DND-41 (cell line): ENCODE data around the gene ATP5MC3.

Experiments used
- ATAC-seq: fragments of 200-7000 bp; cut with Tn5 transposase; 3 replicates; pipeline ENCODE4 v1.9.1; 2021; ENCODE audit warnings: low read depth; ENCODE audit not compliant: insufficient read depth
- DNase-seq: peaks from one replicate; pipeline ENCODE4 v3.0.0-alpha.2; 2020
- H2AFZ ChIP-seq: 2 replicates; pipeline ENCODE4 v1.6.0; 2012; ENCODE audit warnings: low read depth, low read length
- H3K27ac ChIP-seq: 2 replicates; pipeline ENCODE4 v1.5.1; 2012; ENCODE audit warnings: low read length, inconsistent platforms
- H3K27me3 ChIP-seq: fragments of 200-600 bp; sonication (generic); 2 replicates; pipeline ENCODE4 v1.6.0; 2012; ENCODE audit warnings: low read length, mild to moderate bottlenecking, inconsistent platforms; ENCODE audit not compliant: insufficient read depth, poor library complexity
- H3K36me3 ChIP-seq: 2 replicates; pipeline ENCODE4 v1.5.1; 2012; ENCODE audit warnings: low read length, inconsistent platforms; ENCODE audit not compliant: insufficient read depth
- H3K4me1 ChIP-seq: 2 replicates; pipeline ENCODE4 v1.5.1; 2012; ENCODE audit warnings: mild to moderate bottlenecking, low read length; ENCODE audit not compliant: insufficient read depth
- H3K4me2 ChIP-seq: 2 replicates; pipeline ENCODE4 v1.6.0; 2012; ENCODE audit warnings: mild to moderate bottlenecking, moderate library complexity, low read length, inconsistent platforms; ENCODE audit not compliant: insufficient read depth
- H3K4me3 ChIP-seq, 2 experiments: fragments of 200-600 bp in 1 of 2; shearing (Covaris generic) in 1 of 2; 2 replicates each; pipeline ENCODE4 v1.5.1; 2012 to 2016; ENCODE audit warnings: inconsistent platforms in 2 of 2, low read length in 2 of 2, mild to moderate bottlenecking in 2 of 2, low read depth in 1 of 2, moderate library complexity in 1 of 2
- H3K79me2 ChIP-seq: 2 replicates; pipeline ENCODE4 v1.6.0; 2012; ENCODE audit warnings: low read length, inconsistent platforms; ENCODE audit not compliant: insufficient read depth
- H3K9ac ChIP-seq: 2 replicates; pipeline ENCODE4 v1.6.0; 2012; ENCODE audit warnings: low read depth, mild to moderate bottlenecking, inconsistent platforms, low read length, moderate library complexity
- H3K9me3 ChIP-seq: 2 replicates; pipeline ENCODE4 v1.5.1; 2012; ENCODE audit warnings: low read length, moderate library complexity, mild to moderate bottlenecking, inconsistent platforms; ENCODE audit not compliant: insufficient read depth, severe bottlenecking
- H4K20me1 ChIP-seq: 2 replicates; pipeline ENCODE4 v1.6.0; 2012; ENCODE audit warnings: low read length; ENCODE audit not compliant: insufficient read depth
- EZH2 ChIP-seq: IDR thresholded peaks from 3 replicates; pipeline ENCODE4 v1.6.1; 2012; ENCODE audit warnings: borderline replicate concordance, low read depth, mild to moderate bottlenecking, moderate library complexity, low read length, inconsistent platforms; ENCODE audit not compliant: severe bottlenecking
- TF ChIP-seq, protein P1 (sequence below): IDR thresholded peaks from 2 replicates; pipeline ENCODE4 v1.5.1; 2012; ENCODE audit warnings: borderline replicate concordance, low read length, moderate library complexity, mild to moderate bottlenecking; ENCODE audit not compliant: poor library complexity, severe bottlenecking; ENCODE audit errors: extremely low read depth

The ATP5MC3 gene

DNA sequence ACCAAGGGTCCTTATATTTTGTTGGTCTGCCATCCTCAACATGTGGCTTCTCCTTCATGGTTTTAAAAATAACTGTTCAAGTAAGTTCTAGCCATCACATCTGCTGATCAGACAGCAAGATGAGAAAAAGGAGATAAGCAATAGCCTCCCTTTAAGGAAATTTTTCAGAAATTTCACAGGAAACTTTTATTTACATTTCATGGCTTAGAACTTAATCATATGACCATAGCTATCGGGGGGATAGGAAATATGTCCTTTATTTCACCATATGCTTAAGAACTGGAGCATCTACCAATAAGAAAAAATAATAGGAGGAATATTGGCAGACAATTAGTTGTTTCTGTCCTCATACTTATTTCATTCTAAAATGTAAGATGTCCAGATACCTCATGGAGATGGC is 29.7 kb downstream of the ATP5MC3 start:
- no peak overlapping the region for H3K9ac ChIP-seq
- H3K4me2 ChIP-seq = no peak overlapping the region
- H4K20me1 ChIP-seq = peaks cover 66% of the 10 kb centered on the region
- no peak overlapping the region for H3K27ac ChIP-seq
- no peak overlapping the region for H3K4me3 ChIP-seq
- peaks cover 99% of the 10 kb centered on the region for H3K79me2 ChIP-seq
- H3K9me3 ChIP-seq = no peaks in the 10 kb centered on the region
- no peak for TF ChIP-seq EZH2
- TF ChIP-seq, protein P1, sequence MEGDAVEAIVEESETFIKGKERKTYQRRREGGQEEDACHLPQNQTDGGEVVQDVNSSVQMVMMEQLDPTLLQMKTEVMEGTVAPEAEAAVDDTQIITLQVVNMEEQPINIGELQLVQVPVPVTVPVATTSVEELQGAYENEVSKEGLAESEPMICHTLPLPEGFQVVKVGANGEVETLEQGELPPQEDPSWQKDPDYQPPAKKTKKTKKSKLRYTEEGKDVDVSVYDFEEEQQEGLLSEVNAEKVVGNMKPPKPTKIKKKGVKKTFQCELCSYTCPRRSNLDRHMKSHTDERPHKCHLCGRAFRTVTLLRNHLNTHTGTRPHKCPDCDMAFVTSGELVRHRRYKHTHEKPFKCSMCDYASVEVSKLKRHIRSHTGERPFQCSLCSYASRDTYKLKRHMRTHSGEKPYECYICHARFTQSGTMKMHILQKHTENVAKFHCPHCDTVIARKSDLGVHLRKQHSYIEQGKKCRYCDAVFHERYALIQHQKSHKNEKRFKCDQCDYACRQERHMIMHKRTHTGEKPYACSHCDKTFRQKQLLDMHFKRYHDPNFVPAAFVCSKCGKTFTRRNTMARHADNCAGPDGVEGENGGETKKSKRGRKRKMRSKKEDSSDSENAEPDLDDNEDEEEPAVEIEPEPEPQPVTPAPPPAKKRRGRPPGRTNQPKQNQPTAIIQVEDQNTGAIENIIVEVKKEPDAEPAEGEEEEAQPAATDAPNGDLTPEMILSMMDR = no peak
- H3K4me1 ChIP-seq = no peaks in the 10 kb centered on the region
- peaks cover 37% of the 10 kb centered on the region for H3K36me3 ChIP-seq
- DNase-seq = no peak
- ATAC-seq = no peak
- no peak overlapping the region for H2AFZ ChIP-seq
- no peaks in the 10 kb centered on the region for H3K27me3 ChIP-seq

DNA sequence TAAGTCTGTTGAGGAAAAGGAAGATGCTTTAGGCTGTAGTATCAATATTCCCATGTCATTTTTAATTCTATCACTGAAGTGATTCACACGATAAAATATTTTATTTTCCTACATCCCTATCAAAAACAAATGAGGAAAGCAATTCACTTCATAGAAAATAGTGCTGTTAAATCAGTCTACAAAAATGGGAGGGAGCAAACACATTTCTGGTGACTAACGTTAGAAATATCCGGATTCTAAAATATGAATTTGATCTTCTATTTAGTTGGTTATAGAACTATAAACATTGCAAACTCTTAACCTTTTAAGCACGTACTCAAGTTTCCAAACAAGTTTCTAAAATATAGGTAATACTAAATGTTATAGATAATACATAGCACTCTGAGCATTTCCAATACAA is 34.3 kb downstream of the ATP5MC3 start:
- peaks cover 50% of the 10 kb centered on the region for H3K36me3 ChIP-seq
- H3K9ac ChIP-seq = no peak overlapping the region
- H3K4me2 ChIP-seq = no peak overlapping the region
- H3K4me1 ChIP-seq = no peaks in the 10 kb centered on the region
- TF ChIP-seq, protein P1 = no peak
- TF ChIP-seq EZH2 = no peak
- no peaks in the 10 kb centered on the region for H3K27me3 ChIP-seq
- peaks cover 64% of the 10 kb centered on the region for H4K20me1 ChIP-seq
- no peak overlapping the region for H3K4me3 ChIP-seq
- H2AFZ ChIP-seq = no peak overlapping the region
- no peaks in the 10 kb centered on the region for H3K9me3 ChIP-seq
- no peak for DNase-seq
- peaks cover 100% of the 10 kb centered on the region for H3K79me2 ChIP-seq
- no peak overlapping the region for H3K27ac ChIP-seq
- no peak for ATAC-seq

DNA sequence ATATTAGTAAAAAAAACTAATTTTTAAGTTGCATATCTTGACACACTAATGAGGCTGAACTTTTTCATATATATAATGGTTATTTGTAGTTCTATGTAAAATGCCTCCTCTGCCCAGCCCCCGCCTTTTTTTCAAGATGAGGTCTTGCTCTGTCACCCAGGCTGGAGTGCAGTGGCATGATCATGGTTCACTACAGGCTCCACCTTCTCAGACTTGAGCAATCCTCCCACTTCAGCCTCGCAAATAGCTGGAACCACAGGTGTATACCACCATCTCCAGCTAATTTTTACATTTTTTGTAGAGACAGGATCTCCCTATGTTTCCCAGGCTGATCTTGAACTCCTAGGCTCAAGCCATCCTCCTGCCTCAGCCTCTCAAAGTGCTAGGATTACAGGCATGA is 37.8 kb downstream of the ATP5MC3 start:
- TF ChIP-seq, protein P1 = no peak
- TF ChIP-seq EZH2 = no peak
- no peak overlapping the region for H3K9ac ChIP-seq

DNA sequence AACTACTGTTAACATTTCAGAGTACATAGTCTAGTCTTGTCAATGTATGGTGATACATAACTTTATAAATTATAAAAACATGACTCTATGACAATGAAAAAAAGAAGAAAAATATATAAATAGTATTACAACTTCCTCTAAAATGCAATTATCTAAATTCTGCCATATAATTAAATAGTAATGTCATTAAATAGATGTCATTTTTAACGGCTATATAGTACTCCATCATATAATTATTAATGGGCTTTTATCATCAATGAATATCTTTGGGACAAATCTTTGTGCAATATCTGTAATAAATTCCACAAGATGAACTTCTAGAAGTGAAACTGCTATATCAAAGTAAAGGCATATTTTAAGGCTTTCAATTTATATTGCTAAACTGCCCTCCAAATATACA is 38.3 kb downstream of the ATP5MC3 start:
- Histone ChIP-seq H3K4me3 (no peak overlapping the region), H3K4me1 (no peaks in the 10 kb centered on the region), H4K20me1 (peaks cover 52% of the 10 kb centered on the region), H3K9me3 (no peaks in the 10 kb centered on the region), H3K79me2 (peaks cover 99% of the 10 kb centered on the region), H3K4me2 (no peak overlapping the region), H3K9ac (no peak overlapping the region), H3K36me3 (peaks cover 32% of the 10 kb centered on the region), H3K27ac (no peak overlapping the region), H3K27me3 (no peaks in the 10 kb centered on the region), H2AFZ (no peak overlapping the region)
- no peak for TF ChIP-seq EZH2
- TF ChIP-seq, protein P1 = no peak
- DNase-seq = no peak
- no peak for ATAC-seq

More for the DNA sequence above, 37.8 kb downstream of the ATP5MC3 start:
- no peaks in the 10 kb centered on the region for H3K27me3 ChIP-seq
- H3K4me1 ChIP-seq = no peaks in the 10 kb centered on the region
- peaks cover 31% of the 10 kb centered on the region for H3K36me3 ChIP-seq
- 0 out of 3 replicates have a peak, but pooled peaks have one; percentile 31 for ATAC-seq
- no peak for DNase-seq
- no peaks in the 10 kb centered on the region for H3K9me3 ChIP-seq
- peaks cover 54% of the 10 kb centered on the region for H4K20me1 ChIP-seq
- H2AFZ ChIP-seq = no peak overlapping the region
- H3K4me2 ChIP-seq = no peak overlapping the region
- H3K4me3 ChIP-seq = no peak overlapping the region
- no peak overlapping the region for H3K27ac ChIP-seq
- H3K79me2 ChIP-seq = peaks cover 99% of the 10 kb centered on the region
